Measurements from ENCODE around the gene NIBAN1.
"Not testable (repeated sequence)": the region's sequence is repeated elsewhere in the genome, so short reads cannot be mapped to it uniquely, and the experiment has no call there.

The NIBAN1 gene

DNA sequence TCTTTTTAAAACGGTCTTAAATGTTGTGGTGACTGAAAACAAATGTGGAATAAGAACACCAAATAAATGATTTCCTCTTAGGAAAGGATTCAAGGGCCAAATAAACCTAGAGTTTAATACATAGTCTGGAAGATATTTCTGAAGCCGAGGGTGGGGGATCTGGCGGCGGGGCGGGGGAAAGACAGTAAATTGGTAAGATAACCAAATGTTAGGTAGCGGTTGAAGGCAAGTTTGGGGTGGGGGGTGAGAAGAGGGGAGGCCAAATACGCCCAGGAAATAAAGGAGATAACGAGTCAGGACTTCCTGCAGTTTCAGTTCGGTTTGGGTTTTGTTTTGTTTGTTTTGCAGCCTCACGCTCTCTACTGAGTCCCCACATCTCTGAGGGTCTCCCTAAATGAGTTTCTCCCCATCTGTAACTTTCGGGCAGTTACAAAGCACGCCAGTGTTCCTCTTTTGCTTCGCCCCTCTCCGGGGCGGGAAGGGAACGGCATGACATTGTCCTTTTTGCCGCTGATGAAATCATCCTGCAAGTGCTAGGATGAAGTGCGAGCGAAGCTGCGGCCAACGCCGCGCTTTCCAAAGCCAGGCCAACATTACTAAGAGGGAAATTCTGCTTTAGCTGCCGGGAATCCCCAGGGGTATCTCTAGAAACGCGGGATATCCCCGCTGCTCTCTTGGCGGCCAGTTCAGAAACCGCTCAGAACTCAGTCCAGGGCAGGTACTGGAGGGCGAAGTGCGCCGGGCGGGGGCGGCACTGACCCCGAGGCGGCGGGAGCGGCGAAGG, 844 bp downstream of the NIBAN1 start:
- DNase-seq (ENCODE audit: low spot score) = peak; percentile 18

DNA sequence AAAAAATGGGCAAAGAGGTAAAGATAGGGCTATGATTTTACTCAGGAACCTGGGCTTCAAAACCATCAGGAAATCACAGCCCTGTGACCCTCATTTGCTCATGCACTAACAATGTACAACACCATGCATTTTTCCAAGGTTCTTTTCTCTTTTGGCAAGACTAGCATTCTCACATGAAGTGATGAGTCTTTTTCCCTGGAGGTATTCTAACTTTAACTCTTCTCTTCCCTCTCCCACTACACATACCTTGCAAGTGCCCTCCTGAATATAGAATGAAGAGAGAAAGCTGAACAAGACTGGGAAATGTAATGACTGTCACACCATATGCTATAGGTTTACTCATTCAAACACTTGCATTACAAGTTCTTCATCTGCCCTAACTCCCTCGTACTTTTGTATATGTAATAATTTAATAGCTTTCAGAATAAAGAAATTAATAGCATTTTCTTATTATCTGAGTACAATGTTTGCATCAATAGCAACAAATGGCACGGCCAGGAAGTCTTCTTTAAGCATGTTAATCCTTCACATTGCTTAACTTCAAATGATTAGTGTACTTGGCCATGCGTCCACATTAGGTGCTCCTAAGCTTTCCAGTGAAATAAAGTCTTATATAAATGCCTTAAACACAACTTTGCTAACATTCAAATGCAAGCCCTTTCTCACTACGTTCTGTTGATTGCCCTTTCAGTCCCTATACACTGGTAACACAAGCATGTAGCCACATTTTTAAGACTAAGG, 1.8 kb downstream of the NIBAN1 start:
- no peak for DNase-seq (ENCODE audit: low spot score)

GRCh38 chr1:184971522-184972265, 2.6 kb downstream of the NIBAN1 start:
- DNase-seq (ENCODE audit: low spot score) = no peak

GRCh38 chr1:184970691-184971161, 3.6 kb downstream of the NIBAN1 start:
- DNase-seq (ENCODE audit: low spot score) = no peak

GRCh38 chr1:184966989-184967388, 7.3 kb downstream of the NIBAN1 start:
- no peak for DNase-seq (ENCODE audit: low spot score)

GRCh38 chr1:184965944-184966860, 8.1 kb downstream of the NIBAN1 start:
- DNase-seq (ENCODE audit: low spot score) = no peak

- DNase-seq (ENCODE audit: low spot score) = no peak
Measured at GRCh38 chr1:184965439-184965838, 8.9 kb downstream of the NIBAN1 start.

- DNase-seq (ENCODE audit: low spot score) = no peak
Measured at GRCh38 chr1:184959626-184960025, 14.7 kb downstream of the NIBAN1 start.

- DNase-seq (ENCODE audit: low spot score) = no peak
Measured at GRCh38 chr1:184958554-184959353, 15.6 kb downstream of the NIBAN1 start.

DNA sequence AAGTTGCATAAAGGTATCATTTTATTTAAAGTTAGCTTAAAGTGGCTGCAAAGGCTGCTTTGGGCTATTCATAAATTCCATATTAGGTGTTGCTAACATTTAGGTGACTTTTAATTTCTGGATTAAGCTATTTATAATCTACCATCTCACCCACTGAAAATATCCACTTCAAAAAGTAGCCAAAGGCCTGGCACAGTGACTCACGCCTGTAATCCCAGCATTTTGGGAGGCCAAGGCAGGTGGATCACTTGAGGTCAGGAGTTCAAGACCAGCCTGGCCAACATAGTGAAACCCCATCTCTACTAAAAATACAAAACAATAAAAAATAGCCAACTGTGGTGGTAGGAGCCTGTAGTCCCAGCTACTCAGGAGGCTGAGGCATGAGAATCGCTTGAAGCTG, 16.4 kb downstream of the NIBAN1 start:
- not testable (repeated sequence) for DNase-seq (ENCODE audit: low spot score)

GRCh38 chr1:184956999-184957700, 17.2 kb downstream of the NIBAN1 start:
- no peak for DNase-seq (ENCODE audit: low spot score)

DNA sequence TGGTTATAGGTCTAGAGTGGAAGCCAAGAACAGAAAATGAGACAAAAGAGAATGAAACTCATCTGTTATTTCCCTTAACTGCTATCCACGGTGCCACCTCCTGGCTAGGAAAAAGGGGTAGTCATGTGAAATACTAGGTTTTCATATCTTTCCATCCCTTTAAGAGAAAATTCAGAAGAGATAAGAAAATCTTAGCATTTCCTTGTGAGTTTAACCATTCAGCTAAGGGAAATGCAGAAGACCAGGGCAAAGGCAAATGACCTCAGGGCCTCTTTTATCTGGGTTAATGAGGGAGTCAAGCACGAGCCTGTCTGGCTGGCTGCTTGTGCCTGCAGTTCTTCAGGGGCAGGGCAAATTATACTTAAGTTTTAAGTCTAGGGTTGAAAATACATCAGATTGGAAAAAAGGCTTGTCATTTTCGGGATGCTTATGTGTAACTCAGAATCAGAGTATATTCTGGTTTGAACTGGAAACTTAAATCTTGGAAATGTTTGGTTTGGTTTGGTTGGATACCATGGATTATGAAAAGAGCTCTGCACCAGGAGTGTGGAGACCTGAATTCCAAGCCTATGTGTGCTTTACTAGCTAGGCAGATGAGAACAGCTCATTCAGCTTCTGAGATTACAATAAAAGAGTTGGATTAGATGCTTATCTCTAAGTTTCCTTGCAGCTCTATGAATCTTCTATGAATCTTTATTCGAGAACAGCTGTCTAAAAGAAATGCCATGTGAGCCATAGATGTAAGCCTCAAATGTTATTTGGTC, 19.9 kb downstream of the NIBAN1 start:
- no peak for DNase-seq (ENCODE audit: low spot score)

DNA sequence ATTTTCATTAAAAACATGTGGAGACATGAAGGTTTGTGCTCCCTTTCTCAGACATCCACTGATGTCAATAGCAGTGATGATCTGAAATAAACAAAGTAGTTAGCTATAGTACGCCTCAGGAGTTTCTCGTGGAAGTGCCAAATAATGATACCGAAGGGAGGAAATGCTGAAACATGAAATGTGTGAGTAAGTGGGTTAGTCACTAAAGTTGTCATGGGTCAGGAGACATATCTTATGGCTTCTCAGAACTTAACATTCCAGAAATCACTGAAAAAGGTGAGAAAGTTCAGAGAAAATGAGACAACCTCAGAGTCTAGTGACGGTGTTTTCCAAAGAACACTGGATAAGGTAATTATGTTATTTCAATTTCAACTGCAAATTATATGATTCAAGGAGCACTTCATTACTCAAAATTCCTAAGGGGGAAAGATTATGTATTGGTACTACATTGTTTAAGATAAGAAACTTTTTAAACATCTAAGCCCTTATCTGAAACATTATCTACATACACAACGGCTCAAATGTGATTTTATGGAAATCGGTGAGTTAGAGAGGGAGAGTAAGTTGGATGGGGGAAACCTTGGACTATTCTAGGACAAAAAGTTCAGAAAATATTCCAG, 20.6 kb downstream of the NIBAN1 start:
- no peak for DNase-seq (ENCODE audit: low spot score)

DNA sequence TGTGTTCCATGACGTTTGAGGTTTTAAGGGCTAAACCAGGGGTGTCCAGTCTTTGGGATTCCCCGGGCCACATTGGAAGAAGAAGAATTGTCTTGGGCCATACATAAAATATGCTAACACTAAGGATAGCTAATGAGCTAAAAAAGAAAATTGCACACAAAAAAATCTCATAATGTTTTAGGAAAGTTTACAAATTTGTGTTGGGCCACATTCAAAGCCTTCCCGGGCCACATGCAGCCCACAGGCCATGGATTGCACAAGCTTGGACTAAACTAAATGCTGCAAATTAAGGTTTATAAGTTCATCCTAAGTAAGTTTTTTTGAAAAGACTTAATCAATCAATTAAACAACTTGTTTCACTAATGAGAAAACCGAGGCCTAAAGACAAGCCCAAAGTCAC, 21.9 kb downstream of the NIBAN1 start:
- DNase-seq (ENCODE audit: low spot score) = no peak

DNA sequence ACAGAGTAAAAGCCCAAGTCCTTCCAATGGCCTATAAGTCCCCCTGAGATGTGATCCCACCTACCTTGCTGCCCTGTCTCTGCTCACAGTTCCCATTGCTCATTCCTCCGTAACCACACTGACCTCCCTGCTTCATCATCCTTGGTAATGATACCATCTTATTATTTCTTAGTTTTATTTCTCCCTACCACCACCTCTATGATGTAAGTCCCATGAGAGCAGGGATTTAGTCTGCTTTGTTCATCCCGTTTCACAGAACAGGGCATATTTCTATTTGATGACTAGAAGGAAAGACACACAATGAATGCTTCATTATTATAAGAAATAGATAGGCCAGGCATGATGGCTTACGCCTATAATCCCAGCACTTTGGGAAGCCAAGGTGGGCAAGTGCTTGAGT, 22.5 kb downstream of the NIBAN1 start:
- no peak for DNase-seq (ENCODE audit: low spot score)

DNA sequence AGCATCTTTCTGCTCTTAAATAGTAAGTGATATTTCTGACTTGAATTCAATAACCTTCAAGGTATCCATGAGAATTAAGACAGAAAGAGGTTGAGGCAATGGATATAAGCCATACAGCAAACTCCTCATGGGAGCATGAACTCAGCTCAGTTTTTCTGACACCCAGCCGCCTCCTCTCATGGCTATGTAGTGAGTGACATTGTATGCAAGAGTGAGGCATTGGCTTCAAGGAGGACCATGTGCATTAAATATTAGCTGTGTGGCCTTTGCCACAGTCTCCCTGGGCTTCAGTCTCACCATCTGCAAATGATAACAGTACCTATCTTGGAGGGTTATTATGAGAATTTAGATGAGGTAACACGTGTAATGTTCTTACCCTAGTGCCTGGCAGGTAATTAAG, 23.4 kb downstream of the NIBAN1 start:
- no peak for DNase-seq (ENCODE audit: low spot score)

DNA sequence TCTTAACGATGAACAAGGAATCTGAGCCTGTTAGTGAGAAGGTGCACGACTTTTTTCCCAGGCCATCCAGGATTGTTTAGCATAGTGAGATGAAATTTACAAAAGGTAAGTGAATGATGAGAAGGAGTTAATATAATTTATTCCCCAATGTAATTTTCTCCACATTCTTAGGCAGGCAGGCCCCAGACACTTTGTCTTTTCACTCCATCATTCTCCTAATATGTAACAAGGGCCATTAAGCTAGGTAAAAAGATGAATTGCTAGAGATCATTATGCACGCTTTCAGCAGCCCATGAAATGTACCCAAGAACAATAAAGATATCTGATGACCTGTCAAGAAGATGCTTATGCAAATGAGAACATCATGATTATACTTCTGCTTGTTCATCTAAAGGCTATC, 24.1 kb downstream of the NIBAN1 start:
- no peak for DNase-seq (ENCODE audit: low spot score)

- no peak for DNase-seq (ENCODE audit: low spot score)
Measured at GRCh38 chr1:184947497-184948256, 26.6 kb downstream of the NIBAN1 start.
